ENCODE results near the gene PKP1. TPM values are rescaled to one million over a fixed set of nuclear protein-coding genes. Genes with fewer than 3 reads are reported as not detected.
A peak's percentile ranks its signal among the peaks of the same experiment; 100 is the strongest.

PKP1 gene
- total and polyA plus RNA-seq, 7 donors, result 0.32 to 6.7 (median 2.4) TPM

GRCh38 chr1:201341377-201341776, 58.1 kb downstream of the PKP1 start:
- H3K27me3 ChIP-seq (ENCODE audit: insufficient read depth in 3 of 3, low read length in 2 of 3), result peaks cover 0 to 3% (median 0%) of the 10 kb centered on the region in 3 donors
- H3K9me3 ChIP-seq, result no peaks in the 10 kb centered on the region
- no peak overlapping the region for H3K27ac ChIP-seq
- no peak for TF ChIP-seq CTCF (IDR thresholded peaks at IDR 0.05)
- no peaks in the 10 kb centered on the region for H3K36me3 ChIP-seq (ENCODE audit: insufficient read depth in 1 of 2, low read depth in 1 of 2)
- ATAC-seq, result no peak
- H3K4me3 ChIP-seq, result no peak overlapping the region
- no peaks in the 10 kb centered on the region for H3K4me1 ChIP-seq
- WGBS, 3 donors, result 88 to 90% (median 89%) methylated on average over 1 of the region's 1 CpG
- DNase-seq, result no peak
- intact Hi-C loops (cut with DNase I), result loop anchor here in 1 of 2 donors (5.0 kb wide), 1 partner anchor 64 kb away; no protein-coding TSS in a partner anchor

- DNase-seq, result no peak
- H3K27ac ChIP-seq, result no peak overlapping the region
- no peaks in the 10 kb centered on the region for H3K9me3 ChIP-seq
- TF ChIP-seq CTCF (IDR thresholded peaks at IDR 0.05), result no peak
- no peaks in the 10 kb centered on the region for H3K36me3 ChIP-seq (ENCODE audit: insufficient read depth in 1 of 2, low read depth in 1 of 2)
- no peak overlapping the region for H3K4me3 ChIP-seq
- peaks cover 0 to 3% (median 0%) of the 10 kb centered on the region in 3 donors for H3K27me3 ChIP-seq (ENCODE audit: insufficient read depth in 3 of 3, low read length in 2 of 3)
- 82 to 88% (median 85%) methylated on average over 7 of the region's 7 CpGs for WGBS, 3 donors
- no peak for ATAC-seq
- intact Hi-C loops (cut with DNase I), result loop anchor here (5.0 kb wide), 2 partner anchors 67 to 92 kb away; no protein-coding TSS in a partner anchor
- no peaks in the 10 kb centered on the region for H3K4me1 ChIP-seq
Measured at GRCh38 chr1:201344206-201345080, 61.1 kb downstream of the PKP1 start.

GRCh38 chr1:201345081-201345355, 61.7 kb downstream of the PKP1 start:
- DNase-seq (no peak), ATAC-seq (no peak)
- Histone ChIP-seq H3K27me3 (ENCODE audit: insufficient read depth in 3 of 3, low read length in 2 of 3) (peaks cover 0 to 3% (median 0%) of the 10 kb centered on the region in 3 donors), H3K27ac (no peak overlapping the region), H3K9me3 (no peaks in the 10 kb centered on the region), H3K4me3 (no peak overlapping the region), H3K4me1 (no peaks in the 10 kb centered on the region), H3K36me3 (ENCODE audit: insufficient read depth in 1 of 2, low read depth in 1 of 2) (no peaks in the 10 kb centered on the region)
- intact Hi-C loops (cut with DNase I), result loop anchor here in 1 of 2 donors (5.0 kb wide), 1 partner anchor 93 kb away; no protein-coding TSS in a partner anchor
- no peak for TF ChIP-seq CTCF (IDR thresholded peaks at IDR 0.05)
- 91 to 93% (median 91%) methylated on average over 5 of the region's 5 CpGs for WGBS, 3 donors

- 59 to 74% (median 61%) methylated on average over 5 of the region's 5 CpGs for WGBS, 3 donors
- no peak overlapping the region for H3K27ac ChIP-seq
- intact Hi-C loops (cut with DNase I), result loop anchor here (2.0 to 5.0 kb wide), 2 partner anchors 38 to 94 kb away; no protein-coding TSS in a partner anchor
- no peaks in the 10 kb centered on the region for H3K4me1 ChIP-seq
- H3K9me3 ChIP-seq, result no peaks in the 10 kb centered on the region
- H3K27me3 ChIP-seq (ENCODE audit: insufficient read depth in 3 of 3, low read length in 2 of 3), result peaks cover 0 to 3% (median 0%) of the 10 kb centered on the region in 3 donors
- DNase-seq (no peak), ATAC-seq (peak; percentile 55 to 68 (median 60))
- peak; percentile 53 for TF ChIP-seq CTCF (IDR thresholded peaks at IDR 0.05)
- no peak overlapping the region for H3K4me3 ChIP-seq
- no peaks in the 10 kb centered on the region for H3K36me3 ChIP-seq (ENCODE audit: insufficient read depth in 1 of 2, low read depth in 1 of 2)
Measured at GRCh38 chr1:201346337-201346939, 63.1 kb downstream of the PKP1 start.

Data from psoas muscle (tissue), 8 donors.